LHCN-M2 (cell line): ENCODE measurements around the gene TRDN. TPM values are rescaled to one million over a fixed set of nuclear protein-coding genes. Genes with fewer than 3 reads are reported as not detected.
"Not testable (repeated sequence)": the region's sequence is repeated elsewhere in the genome, so short reads cannot be mapped to it uniquely, and the experiment has no call there.

Experiments used
- DNase-seq: peaks from one replicate; pipeline ENCODE4 v3.0.0-alpha.2; 2012; ENCODE audit warnings: low read depth
- total RNA-seq: library from RNA; depleted of rRNA; stranded (reverse); fragments of >200 nt; gene quantifications from 2 replicates; pipeline ENCODE4 v1.2.3, GENCODE V29; 2014

Gene TRDN
- total RNA-seq, 1 experiment from 2014 or later: not detected

GRCh38 chr6:123415844-123416468, 220.8 kb downstream of the TRDN start:
- peak; percentile 46 for DNase-seq

GRCh38 chr6:123404975-123405374, 231.8 kb downstream of the TRDN start:
- DNase-seq: no peak

GRCh38 chr6:123402052-123402451, 234.7 kb downstream of the TRDN start:
- DNase-seq: no peak

- DNase-seq: no peak
Measured at GRCh38 chr6:123398072-123398471, 238.7 kb downstream of the TRDN start.

- peak; percentile 37 for DNase-seq
Measured at GRCh38 chr6:123393331-123393730, 243.4 kb downstream of the TRDN start.

GRCh38 chr6:123383718-123384117, 253.0 kb downstream of the TRDN start:
- DNase-seq: no peak

- DNase-seq: peak; percentile 47
Measured at GRCh38 chr6:123380257-123380656, 256.5 kb downstream of the TRDN start.

GRCh38 chr6:123372737-123373136, 264.0 kb downstream of the TRDN start:
- DNase-seq: no peak

GRCh38 chr6:123363912-123364311, 272.8 kb downstream of the TRDN start:
- DNase-seq: no peak

- DNase-seq: no peak
Measured at GRCh38 chr6:123360359-123360758, 276.4 kb downstream of the TRDN start.

GRCh38 chr6:123352705-123353104, 284.0 kb downstream of the TRDN start:
- DNase-seq: no peak

- DNase-seq: no peak
Measured at GRCh38 chr6:123352279-123352678, 284.5 kb downstream of the TRDN start.

GRCh38 chr6:123343836-123344235, 292.9 kb downstream of the TRDN start:
- DNase-seq: no peak

- no peak for DNase-seq
Measured at GRCh38 chr6:123338394-123338793, 298.4 kb downstream of the TRDN start.

- DNase-seq: no peak
Measured at GRCh38 chr6:123333000-123333756, 303.6 kb downstream of the TRDN start.

GRCh38 chr6:123332070-123332469, 304.7 kb downstream of the TRDN start:
- DNase-seq: no peak

GRCh38 chr6:123329337-123329736, 307.4 kb downstream of the TRDN start:
- no peak for DNase-seq

GRCh38 chr6:123323452-123324329, 313.1 kb downstream of the TRDN start:
- peak; percentile 15 for DNase-seq

GRCh38 chr6:123321020-123321419, 315.7 kb downstream of the TRDN start:
- DNase-seq: no peak

- no peak for DNase-seq
Measured at GRCh38 chr6:123316733-123317323, 319.9 kb downstream of the TRDN start.

- not testable (repeated sequence) for DNase-seq
Measured at GRCh38 chr6:123314459-123314858, 322.3 kb downstream of the TRDN start.

- DNase-seq: no peak
Measured at GRCh38 chr6:123309130-123309529, 327.6 kb downstream of the TRDN start.
